T-helper 2 cell (primary cell): ENCODE measurements around the gene C12orf42.
"Not testable (repeated sequence)": the region's sequence is repeated elsewhere in the genome, so short reads cannot be mapped to it uniquely, and the experiment has no call there.

ENCODE experiments used
- DNase-seq, 5 experiments: peaks; one replicate each; pipeline versions ENCODE4 v3.0.0 to v3.0.0-alpha.2; 2012 to 2022

Gene C12orf42

DNA sequence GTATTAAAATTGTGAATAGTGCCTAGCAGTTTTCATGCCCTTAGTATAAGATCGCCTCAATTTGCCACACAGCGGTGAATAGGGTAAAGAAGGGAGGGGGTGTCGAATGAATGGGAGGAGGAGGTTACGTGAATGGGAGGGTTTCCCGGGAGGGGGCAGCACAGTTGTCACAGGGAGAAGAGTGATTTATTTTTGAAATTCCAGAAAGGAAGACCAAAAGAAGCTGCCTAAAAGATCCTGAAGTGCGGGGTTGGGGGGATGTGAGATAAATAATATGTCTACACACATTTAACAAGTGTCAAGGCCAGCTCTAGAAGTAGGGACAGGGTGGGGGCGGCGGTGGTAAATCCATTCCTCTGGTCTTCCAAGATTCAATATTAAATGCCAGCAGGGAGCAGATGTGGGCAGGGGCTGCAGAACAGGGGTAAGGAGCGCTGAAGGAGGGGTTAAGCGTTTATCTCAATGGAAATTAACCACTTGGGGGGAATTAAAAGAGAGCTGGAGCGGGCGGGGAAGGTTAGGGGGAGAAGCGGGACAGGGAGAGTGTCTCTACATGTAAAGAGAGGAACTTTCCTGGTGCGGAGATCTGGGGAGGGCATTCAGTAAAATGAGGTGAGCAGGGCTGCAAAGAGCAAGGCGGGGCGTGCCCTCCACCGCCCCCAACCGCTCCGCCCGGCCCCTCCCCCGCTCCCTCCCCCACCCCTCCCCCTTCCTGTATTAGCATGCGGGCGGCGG lies 867 bp downstream of the C12orf42 start:
- DNase-seq: no peak

DNA sequence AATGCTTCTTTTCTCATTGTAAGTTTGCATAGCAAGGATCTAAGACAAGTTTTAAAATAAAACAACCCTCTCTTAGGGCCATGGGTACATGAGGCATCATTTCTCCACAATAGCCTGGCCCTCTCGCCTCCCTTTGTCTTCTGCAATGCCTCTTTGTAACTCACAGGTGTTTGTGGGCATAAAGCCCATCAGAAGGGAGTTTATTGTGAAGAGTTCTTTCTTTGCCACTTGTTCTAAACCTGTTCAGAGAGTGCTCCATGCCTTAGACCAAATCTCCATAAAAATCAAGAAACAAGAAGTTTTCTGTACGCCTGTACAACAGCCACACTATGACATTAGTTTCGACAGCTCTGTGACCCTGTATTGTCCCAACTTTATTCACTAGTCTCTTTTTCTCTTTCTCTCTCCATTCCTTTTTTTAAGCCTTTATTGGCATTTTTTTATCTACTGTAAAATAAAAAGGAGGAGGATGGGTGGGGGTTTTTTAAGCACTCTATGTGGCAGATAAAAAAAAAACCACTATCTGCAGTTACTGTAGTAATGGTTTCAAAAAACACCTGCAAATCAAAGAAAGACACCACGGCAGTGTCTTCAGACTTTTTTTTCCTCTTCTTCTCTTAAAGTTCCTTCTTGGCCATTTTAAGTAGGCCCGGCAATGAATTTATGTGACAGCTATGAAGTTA lies 1.6 kb downstream of the C12orf42 start:
- no peak for DNase-seq

DNA sequence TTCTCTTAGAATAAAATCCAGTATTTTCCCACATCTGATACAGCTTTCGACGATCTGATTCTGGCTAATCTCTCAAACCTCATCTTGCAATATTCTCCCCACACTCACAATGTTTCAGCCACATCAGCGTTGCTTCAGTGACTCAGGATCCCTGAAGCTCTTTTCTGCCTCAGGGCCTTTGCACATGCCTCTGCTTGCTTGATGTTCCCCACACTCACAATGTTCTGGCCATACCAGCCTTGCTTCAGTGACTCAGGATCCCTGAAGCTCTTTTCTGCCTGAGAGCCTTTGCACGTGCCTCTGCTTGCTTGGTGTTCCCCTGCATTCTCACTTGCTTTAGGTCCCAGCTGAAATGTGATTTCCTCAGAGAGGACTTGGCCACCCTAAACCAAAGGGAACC lies 2.6 kb downstream of the C12orf42 start:
- no peak for DNase-seq

DNA sequence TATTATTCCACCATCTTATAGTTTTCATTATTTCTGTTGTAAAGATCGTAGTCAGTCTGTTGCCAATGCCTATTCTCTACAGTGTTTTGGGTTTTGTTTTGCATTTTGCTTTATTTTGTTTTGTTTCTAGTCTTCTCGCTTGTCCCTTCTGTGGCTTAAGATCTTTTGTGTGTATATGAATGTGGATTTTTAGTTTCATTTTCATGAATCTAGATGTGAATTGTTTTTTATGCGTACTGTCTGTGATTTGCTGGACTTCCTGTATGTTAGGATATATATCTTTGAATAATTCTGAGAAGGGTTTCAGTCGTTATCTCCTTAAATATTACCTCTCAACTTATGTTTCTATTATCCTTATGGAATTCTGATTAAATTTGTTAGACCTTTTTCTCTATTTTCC lies 13.4 kb downstream of the C12orf42 start:
- peak in 1 of 5 experiments; percentile 34 for DNase-seq

DNA sequence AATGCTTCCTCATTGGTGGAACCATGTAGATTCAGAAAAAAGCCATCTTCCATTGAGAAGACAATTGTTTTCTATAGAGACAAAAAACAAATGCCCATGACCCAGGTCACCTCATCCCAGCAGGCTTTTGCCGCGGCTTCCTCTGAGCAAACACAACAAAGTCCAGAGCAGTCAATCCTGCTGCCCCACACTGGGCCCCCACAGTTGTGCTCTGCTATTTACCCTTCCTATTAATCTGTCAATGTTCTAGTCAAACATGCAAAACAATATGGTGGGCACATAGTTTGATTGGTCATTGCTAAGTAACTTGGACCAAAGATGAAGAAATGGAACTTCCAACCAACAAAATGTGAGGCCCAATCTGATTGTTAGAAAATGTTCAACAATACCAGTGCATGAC lies 20.7 kb downstream of the C12orf42 start:
- DNase-seq: no peak

DNA sequence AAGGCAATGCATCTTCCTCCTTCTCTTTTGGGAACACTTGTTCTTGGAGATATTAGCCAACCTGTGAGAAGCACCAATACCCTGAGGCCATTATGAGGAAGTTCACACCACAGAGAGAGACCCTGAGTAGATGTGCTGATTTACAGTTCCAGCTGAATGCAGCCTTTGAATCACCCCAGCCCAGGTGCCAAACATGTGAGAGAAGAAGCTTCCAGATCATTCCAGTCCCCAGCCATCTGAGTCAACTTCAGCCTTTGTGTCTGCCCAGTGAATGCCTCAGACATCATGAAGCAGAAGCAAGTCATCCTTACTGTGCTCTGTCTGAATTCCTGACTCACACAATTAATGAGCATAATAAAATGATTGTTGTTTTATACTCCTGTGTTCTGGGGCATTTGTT lies 25.1 kb downstream of the C12orf42 start:
- no peak for DNase-seq

DNA sequence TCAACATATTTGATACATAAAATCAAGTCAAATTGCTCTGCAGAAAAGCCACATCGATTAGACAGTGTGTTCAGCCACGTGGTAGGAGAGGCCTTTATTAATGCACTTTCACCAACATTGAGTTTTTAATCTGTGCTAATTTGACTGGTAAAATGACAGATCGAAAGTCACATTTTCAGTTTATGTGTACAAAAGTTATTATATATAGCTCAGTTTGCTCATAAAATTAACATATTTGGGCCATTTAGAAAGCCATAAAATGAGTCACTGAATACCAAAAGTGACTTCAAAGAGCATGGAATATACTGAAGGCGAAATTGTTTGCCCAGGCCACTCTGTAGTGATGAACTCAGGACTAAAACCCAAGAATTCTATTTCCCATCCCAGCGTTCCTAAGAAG lies 26.0 kb downstream of the C12orf42 start:
- DNase-seq: no peak

DNA sequence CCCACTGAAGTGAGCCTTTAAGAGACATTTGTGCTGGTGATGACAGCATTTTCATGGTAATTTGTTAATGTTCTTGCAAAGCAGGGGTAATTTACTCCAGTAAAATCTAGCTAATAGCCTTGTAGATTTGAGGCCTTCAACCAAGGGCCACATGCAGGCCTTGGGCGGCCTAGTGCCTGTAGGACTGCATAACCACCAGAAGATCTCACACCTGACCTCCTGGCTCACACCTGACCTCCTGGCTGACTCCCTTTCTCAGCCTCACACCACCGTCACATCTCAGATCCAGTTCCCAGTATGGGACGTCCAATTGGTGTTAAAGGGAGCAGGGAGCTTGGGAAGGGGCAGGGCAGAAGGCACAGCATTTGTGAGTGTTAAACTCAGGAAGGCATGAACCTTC lies 26.9 kb downstream of the C12orf42 start:
- no peak for DNase-seq

DNA sequence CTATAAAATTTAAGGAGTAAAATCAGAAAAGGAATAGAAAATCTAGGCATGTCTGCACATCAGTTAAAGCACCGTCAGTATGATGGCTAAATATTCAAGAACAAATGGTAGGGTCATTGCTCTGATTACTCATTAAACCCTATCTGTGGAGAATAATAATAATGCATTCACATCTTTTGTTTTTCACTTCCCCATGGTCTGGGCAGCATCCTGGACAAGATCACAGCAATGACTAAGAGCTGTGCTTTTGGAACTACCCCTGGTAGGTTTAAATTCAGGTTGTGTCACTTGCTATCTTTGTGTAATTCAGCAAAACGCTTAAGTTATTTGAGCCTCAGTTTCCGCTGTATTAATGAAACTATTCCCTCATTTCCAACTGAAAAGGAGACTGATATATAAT lies 33.1 kb downstream of the C12orf42 start:
- DNase-seq: no peak

DNA sequence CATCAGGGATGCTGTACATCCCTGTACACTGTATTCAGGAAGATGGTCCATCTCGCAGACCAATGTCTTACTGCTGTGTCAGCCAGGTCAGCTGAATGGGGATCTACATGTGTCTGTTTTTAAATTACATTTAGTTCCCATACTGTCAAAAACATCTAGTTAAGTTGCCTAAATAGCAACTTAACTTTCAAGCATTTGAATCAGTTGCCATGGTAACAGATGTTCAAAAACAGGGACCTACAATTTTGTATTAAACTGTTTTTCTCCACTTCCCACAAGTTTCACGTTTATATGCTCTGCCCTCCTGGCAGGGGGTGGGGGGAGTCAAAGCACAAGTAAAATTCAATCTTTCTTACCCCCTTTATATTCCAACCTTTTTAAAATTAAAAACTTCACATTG lies 38.3 kb downstream of the C12orf42 start:
- DNase-seq: no peak

DNA sequence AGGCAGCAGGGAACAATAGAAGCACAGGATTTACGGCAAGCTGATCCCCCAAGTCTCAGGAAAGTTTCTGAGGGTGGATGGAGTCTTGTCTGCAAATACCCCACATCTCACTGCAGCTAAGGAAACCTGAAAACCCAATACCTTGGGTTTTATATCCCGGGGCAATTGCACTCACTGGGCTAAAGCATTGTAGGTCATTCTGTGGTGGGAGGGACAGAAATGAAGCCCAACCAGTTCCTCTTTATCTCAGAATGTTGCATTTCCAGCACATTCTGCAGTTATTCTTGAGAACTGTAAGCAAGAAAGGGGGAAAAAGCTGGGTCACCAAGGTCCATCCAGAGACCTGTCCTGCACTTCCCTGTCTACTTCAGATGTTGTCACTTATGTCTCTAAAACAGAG lies 39.8 kb downstream of the C12orf42 start:
- no peak for DNase-seq

DNA sequence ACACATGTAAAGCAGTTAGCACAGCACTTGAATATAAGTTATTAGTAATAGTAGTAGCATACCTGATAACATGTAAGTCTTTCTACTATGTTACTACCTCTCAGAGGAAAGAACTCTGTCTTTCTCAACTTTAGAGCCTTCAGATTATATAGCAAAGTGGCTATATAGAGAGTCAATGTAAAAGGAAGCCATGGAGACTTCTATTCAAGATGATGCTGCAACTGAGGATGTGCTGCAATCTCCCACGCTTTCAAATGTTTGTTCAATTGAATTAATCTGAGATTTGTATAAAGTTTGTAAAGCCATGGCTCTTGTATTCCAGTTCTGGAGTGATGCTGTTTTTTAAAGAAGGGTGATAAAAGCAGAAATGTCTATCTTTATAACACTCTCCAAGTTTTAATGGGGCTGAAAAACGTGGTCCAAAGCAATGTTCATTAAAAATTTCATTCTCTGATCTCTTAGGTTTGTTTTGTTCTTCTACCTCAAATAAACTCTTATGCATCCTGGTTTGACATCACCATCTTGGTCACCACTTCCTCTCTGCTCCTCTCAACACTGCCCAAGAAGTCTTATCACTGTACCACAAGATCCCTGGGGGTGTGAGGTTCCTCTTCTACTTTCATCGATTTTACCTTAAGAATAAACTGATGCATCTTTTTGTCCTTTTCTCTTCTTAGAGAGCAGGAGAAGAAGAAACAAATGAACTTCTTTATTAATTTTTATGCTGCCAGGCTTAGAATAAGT lies 40.6 kb downstream of the C12orf42 start:
- peak in 1 of 5 experiments; percentile 83 for DNase-seq

DNA sequence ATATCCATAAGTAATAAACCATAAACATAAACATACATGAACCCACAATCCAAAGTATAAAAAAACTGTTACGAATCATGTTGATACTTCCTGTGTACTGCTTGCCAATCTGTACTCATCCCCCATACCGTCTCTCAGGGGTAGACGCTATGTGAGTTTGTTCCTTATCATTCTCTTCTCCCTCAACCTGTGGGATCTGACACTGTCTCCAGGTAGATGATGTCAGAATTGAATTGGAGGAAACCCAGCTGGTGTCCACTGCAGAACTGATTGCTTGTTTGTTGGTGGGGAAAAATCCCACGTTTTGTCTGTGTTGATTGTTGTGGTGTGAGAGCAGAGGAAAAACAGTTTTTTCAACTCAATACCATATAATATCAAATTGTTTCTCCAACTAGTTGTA lies 50.8 kb downstream of the C12orf42 start:
- no peak for DNase-seq

DNA sequence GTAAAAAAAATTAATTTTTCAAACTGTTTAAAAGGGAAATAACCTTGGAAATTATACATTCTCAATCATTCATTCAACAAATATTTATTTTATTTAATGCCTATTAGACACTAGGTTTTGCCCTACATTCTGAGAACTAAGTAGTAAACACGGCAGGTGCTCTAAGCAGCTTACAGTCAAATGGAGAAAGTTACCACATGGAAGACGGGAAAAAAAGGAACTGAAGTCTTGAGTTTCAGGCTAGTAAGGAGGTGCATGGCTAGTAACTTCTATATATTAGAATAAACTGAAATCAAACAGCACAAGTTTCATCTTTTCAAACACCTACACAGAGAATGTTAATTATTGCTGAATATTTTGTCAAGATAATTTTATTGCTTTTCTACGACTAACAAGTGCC lies 52.9 kb downstream of the C12orf42 start:
- no peak for DNase-seq

DNA sequence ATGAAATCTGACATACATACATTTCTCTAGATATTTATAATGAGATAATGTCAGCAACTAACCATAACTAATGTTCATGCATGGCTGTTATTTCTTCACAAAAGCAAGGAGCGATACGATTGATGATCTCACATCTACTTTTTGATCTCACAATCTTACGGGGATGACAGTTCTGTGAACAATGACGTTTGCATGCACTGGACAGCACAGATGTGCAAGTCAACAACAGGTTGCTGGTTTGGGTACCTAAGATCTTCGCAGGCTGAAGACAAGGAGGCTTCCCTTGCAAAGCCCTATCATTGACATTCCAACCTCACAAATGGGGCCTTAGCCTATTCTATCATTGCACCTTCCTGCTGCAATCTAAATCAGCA lies 53.6 kb downstream of the C12orf42 start:
- no peak for DNase-seq

DNA sequence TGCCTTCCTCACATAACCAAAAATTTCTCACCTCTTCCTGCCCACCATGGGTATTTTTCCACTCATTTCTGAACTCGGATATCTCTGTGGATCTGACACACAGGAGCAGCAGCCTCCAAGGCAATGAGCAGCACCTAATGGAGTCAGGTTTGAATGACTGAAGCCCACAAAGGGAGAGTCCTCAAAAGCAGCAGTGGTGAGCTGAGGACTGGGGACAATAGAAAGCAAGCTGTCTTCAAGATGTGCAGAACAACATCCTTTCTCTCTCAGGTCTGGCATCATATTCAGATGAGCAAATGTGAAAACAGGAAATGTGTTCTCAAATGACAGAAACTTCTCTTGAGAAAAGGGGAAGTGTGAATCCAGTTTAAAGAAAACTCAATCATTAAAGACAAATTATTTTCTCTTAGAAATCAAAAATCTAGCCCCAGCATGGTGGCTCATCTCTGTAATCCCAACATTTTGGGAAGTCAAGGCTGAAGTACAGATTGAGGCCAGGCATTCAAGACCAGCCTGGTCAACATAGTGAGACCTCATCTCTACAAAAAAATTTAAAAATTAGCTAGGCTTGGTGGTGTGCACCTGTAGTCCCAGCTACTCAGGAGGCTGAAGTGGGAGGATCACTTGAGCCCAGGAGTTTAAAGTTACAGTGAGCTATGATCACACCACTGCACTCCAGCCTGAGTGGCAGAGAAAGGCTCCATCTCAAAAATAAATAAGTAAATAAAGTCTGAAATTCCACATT lies 54.2 kb downstream of the C12orf42 start:
- peak in 2 of 5 experiments; percentile 19 to 83 for DNase-seq

DNA sequence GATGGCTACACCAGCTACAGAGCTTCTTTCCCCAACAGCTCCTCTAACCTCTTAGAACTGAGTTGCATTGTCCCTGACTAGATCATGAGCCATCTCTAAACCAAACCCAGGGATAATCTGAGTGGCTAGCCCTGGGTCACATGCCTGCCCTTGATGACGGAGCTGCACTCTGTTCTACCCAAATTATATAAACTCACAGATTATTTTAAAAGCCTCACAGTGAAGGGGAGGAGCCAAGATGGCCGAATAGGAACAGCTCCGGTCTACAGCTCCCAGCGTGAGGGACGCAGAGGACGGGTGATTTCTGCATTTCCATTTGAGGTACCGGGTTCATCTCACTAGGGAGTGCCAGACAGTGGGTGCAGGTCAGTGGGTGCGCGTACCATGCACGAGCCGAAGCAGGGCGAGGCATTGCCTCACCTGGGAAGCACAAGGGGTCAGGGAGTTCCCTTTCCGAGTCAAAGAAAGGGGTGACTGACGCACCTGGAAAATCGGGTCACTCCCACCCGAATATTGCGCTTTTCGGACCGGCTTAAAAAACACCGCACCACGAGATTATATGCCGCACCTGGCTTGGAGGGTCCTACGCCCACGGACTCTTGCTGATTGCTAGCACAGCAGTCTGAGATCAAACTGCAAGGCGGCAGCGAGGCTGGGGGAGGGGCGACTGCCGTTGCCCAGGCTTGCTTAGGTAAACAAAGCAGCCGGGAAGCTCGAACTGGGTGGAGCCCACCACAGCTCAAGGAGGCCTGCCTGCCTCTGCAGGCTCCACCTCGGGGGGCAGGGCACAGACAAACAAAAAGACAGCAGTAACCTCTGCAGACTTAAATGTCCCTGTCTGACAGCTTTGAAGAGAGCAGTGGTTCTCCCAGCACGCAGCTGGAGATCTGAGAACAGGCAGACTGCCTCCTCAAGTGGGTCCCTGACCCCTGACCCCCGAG lies 61.3 kb downstream of the C12orf42 start:
- peak in 2 of 5 experiments; percentile 17 to 37 for DNase-seq

DNA sequence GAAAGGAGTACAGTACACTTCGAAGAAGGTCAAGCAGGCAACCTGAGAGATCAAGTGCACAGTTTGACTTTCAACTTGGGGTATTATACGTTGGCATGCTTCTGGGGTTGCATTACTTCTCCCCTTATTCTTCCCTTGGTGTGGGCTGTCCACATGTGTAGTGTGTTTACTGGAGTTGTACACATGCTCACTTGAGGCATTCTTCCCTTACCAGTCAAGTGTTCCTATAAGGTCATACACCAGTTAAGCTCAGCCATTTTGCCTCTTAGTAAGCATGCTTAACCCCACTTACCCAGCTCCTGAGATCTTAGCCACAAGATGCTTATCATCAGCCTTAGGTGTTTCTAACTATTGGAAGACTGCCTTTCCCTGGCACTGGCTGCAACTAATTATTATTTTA lies 63.8 kb downstream of the C12orf42 start:
- no peak for DNase-seq

DNA sequence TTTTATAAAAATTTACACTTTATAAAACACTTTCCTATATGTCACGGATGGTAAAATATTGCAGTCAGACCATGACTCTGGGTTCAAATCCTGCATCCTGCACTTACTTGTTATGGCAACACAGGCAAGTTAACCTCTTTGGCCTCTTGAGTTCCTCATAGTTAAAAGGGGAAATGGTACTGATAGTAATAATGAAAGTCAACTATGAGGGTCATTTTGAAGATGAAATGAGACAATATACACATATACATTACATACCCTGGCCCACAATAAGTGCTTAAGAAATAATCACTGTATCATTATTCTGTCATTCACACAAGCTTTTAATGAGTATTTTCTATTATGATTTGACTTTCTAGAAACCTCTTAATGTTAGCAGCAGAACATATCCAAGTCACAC lies 64.4 kb downstream of the C12orf42 start:
- no peak for DNase-seq

DNA sequence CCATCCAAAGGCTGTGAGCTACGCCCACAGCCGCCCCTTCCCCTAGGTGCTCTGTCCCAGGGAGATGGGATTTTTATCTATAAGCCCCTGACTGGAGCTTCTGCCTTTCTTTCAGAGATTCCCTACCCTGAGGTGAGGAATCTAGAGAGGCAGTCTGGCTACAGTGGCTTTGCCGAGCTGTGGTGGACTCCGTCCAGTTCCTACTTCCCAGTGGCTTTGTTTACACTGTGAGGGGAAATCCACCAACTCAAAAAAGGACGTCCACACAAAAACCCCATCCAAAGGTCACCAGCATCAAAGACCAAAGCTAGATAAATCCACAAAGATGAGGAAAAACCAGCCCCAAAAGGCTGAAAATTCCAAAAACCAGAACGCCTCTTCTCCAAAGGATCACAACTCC lies 70.1 kb downstream of the C12orf42 start:
- DNase-seq: not testable (repeated sequence)

DNA sequence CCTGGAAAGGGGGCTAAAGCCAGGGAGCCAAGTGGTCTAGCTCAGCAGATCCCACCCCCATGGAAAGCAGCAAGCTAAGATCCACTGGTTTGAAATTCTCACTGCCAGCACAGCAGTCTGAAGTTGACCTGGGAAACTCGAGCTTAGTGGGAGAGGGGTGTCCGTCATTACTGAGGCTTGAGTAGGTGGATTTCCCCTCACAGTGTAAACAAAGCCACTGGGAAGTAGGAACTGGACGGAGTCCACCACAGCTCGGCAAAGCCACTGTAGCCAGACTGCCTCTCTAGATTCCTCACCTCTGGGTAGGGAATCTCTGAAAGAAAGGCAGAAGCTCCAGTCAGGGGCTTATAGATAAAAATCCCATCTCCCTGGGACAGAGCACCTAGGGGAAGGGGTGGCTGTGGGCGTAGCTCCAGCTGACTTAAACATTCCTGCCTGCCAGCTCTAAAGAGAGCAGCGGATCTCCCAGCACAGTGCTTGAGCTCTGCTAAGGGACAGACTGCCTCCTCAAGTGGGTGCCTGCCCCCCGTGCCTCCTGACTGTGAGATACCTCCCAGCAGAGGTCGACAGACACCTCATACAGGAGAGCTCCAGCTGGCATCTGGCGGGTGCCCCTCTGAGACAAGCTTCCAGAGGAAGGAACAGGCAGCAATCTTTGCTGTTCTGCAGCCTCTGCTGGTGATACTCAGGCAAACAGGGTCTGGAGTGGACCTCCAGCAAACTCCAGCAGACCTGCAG lies 70.8 kb downstream of the C12orf42 start:
- DNase-seq: not testable (repeated sequence)
